Measurements from ENCODE around the gene ITGAE.

ITGAE gene

DNA sequence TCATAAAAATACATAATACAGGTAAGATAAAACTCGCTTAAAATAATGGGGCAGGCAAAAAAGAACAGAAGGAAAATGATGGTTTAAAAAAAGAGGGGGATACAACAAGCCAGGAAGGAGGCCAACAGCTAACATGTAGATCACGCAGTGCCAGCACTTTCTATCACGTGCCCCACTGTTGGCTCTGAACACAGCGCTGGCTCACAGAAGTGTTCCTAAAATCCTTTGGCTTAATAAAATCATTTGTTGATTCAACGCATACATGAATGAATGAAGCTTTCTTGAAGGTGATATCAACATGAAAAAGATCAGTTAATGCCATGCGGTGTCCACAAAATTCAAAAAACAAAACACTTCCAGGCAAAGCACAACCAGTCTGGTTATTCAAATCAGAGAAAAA lies 8.5 kb downstream of the ITGAE start:
- TF ChIP-seq GATA3 (IDR thresholded peaks at IDR 0.05; ENCODE audit: low read depth, low read length) (no peak), GATA2 (IDR thresholded peaks at IDR 0.05; ENCODE audit: low read depth, low read length) (no peak)

DNA sequence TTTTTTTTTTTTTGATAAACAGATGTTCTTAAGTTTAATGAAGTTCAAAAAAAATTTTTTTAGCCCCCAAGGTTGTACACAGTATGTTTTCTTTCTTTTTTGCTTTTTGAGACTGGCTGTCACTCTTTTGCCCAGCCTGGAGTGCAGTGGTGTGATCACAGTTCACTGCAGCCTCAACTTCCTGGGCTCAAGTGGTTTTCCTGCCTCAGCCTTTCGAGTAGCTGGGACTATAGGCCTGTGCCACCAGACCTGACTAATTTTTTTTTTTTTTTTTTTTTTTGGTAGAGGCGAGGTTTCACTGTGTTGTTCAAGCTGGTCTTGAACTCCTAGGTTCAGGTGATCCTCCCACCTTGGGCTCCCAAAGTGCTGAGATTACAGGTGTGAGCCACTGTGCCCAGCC lies 12.8 kb downstream of the ITGAE start:
- no peak for TF ChIP-seq GATA2 (IDR thresholded peaks at IDR 0.05; ENCODE audit: low read depth, low read length)
- no peak for TF ChIP-seq GATA3 (IDR thresholded peaks at IDR 0.05; ENCODE audit: low read depth, low read length)

DNA sequence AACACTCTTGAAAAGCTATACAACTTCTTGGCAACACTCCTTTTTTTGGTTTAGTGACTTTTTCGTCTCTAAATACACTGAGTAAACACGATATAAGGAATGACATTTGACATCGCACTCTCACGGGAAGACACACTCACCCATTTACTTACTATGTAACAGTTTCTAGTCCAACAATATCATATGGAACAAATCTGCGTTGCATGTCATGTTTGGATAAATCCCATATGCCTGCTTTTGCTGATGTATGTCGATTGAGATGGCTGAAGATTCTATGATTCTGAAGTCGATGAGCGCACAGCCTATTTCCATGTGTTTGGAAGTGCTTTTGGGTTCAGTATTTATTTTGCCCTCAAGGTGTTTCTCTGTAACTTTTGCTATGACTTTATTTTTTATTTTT lies 18.2 kb downstream of the ITGAE start:
- TF ChIP-seq GATA3 (IDR thresholded peaks at IDR 0.05; ENCODE audit: low read depth, low read length) (no peak), GATA2 (IDR thresholded peaks at IDR 0.05; ENCODE audit: low read depth, low read length) (no peak)

DNA sequence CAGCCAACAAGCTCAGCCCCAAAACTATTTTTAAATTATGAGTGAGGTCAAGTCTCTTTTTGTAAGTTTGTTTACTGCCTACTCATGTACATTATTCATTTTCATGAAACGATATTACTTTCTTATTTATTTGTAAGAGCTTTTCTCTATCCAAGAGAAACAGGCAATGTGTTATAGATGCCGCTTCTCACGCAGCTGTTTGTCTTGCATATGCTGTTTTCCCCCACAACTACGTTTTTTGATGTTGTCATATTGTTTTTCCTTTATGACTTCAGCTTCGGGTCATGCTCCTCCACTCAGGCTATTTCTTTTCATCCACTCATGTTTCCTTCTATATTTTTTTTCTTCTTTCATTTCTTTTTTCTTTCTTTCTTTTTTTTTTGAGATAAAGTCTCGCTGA lies 20.0 kb downstream of the ITGAE start:
- TF ChIP-seq GATA2 (IDR thresholded peaks at IDR 0.05; ENCODE audit: low read depth, low read length) = no peak
- TF ChIP-seq GATA3 (IDR thresholded peaks at IDR 0.05; ENCODE audit: low read depth, low read length) = no peak

DNA sequence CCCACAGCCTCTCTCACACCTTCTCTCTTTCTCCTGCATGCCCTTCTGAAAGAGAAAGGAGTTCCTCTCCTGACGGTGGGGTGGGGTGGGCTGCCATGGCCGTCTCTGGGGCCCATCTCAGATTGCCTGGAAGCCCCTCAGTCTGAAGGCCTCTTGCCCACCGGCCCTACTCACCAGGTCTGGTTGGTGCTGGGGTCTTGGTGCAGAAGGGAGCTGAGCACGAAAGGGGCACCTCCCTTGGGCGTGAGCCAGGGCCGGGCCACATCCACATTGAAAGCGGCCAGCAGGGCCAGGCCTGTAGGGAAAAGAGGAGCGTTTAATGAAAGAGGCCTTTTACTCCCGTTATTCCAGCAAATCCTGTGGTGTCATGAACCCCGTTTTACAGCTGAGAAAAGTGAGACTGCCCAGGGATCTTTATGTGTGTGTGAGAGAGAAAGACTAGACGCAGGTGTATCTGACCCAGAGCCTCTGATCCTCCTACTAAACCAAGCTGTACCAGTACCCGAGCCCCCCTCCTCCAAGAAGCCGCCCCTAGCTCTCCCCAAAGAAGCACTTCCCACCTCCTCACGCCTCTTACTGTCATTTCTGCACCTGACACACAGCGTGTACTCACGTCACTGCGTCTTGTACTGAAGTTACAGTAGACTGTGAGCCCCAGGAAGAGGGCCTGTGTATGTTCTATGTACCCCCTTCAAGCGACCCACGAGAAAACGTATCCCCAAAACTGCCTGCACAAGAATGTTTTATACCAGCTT lies 23.4 kb downstream of the ITGAE start:
- TF ChIP-seq GATA2 (IDR thresholded peaks at IDR 0.05; ENCODE audit: low read depth, low read length) = no peak
- no peak for TF ChIP-seq GATA3 (IDR thresholded peaks at IDR 0.05; ENCODE audit: low read depth, low read length)

DNA sequence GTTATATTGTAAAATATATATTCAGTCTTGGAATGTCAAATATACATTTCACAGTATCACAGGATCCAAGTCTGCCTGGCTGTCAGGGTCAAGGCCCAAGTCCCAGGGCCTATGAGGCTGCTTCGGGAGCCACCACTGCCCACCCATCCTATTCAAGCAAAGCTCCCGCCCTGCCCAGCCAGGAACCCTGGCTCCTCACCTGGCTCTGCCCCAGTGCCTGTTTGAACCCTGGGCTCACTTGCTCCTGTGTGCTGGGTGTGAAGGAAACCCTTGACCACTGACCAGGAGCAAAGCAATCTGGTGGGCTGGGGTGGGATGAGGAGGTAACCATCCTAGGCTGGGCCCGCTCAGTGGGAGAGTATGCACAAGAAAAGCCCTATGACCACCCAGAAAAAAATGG lies 27.0 kb downstream of the ITGAE start:
- TF ChIP-seq GATA2 (IDR thresholded peaks at IDR 0.05; ENCODE audit: low read depth, low read length) (no peak), GATA3 (IDR thresholded peaks at IDR 0.05; ENCODE audit: low read depth, low read length) (no peak)

DNA sequence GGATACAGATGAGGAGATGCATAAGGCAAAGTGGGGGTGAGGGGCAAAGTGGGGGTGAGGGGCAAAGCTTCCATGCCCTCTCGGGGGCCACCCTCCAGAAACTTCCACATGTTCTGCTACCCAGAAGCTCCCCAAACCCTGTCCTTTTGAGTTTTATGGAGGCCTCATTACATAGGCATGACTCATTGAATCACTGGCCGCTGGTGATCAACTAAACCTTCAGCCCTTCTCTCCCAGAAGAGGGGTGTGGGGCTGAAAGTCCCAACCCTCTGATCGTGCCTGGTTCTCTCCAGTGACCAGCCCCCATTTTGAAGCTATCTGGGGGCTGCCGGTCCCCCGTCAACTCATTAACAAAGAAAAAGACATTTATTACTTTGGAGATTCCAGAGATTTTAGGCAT lies 27.5 kb downstream of the ITGAE start:
- TF ChIP-seq GATA3 (IDR thresholded peaks at IDR 0.05; ENCODE audit: low read depth, low read length) (no peak), GATA2 (IDR thresholded peaks at IDR 0.05; ENCODE audit: low read depth, low read length) (no peak)

DNA sequence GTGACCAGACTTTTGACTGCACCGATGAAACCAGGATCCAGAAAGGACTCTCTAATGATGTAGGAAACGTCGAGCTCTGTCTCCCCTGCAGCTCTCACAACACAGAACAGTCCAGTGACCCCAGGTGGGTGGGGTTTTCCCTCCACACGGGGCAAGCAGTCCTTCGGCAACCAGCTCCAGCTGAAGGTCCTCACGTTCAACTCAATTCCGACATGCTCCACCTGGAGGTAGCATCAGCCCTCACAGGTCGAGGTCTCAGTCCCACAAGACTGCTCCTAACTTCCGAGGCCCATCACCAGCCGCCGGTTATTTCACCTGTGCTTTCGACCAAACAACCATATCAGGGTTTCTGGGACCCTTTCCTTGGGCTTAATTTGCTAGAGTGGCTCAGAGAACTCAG lies 28.2 kb downstream of the ITGAE start:
- TF ChIP-seq GATA3 (IDR thresholded peaks at IDR 0.05; ENCODE audit: low read depth, low read length) (no peak), GATA2 (IDR thresholded peaks at IDR 0.05; ENCODE audit: low read depth, low read length) (no peak)

DNA sequence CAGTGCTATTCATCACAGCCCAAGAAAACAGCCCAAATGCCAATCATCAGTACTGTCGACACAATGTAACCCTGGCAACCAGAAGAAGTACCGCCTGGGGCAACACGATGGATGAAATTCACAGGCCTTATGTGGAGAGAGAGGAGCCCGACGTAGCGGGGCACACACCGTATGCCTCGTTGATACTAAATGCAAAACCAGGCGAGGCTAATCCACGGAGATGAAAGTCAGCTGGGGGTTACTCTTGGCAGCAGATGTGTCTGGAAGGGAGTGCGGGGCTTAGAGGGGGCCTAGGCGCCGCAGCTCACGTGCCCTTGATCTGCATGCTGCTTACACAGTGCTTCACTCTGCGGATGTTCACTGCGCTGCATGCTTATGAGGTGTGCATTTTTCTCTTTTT lies 29.8 kb downstream of the ITGAE start:
- TF ChIP-seq GATA2 (IDR thresholded peaks at IDR 0.05; ENCODE audit: low read depth, low read length) (no peak), GATA3 (IDR thresholded peaks at IDR 0.05; ENCODE audit: low read depth, low read length) (no peak)

DNA sequence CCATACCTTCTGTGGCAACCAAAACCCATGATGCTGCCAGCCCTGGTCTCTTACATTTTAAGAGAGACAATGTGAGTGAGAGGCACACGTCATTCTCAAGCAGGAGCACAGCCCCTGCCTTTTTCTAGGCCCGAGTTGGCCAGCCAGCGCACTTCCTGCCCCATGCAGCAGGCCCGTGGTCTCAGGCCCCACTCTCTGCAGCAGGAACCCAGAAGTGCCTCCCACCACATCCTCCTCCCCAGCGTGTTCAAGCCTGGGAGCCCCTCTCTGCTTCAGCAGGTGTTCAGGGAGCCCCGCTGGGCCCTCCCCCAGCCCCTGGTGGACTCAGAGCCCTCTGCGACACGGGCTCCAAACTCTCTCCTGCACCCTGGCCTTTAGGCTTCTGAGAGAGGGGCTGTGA lies 30.5 kb downstream of the ITGAE start:
- TF ChIP-seq GATA2 (IDR thresholded peaks at IDR 0.05; ENCODE audit: low read depth, low read length) (no peak), GATA3 (IDR thresholded peaks at IDR 0.05; ENCODE audit: low read depth, low read length) (no peak)

DNA sequence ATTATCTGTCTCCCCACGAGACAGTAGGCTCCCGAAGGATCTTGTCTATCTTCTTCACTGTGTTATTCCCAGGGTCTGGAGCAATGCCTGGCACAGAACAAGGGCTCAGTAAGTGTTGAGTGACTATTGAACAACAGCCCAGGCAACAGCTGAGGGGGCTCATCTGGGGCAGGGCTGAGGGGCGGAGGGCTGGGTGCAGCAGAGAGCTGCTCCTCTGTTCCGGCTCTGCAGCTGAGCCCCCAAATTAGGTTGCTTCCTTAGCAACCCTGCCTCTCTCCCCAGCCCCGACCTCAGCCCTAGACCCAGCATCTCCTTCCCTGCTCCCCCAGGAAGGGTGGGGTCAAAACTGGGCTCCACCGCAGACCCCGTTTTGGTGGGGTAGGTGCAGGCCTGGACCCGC lies 32.2 kb downstream of the ITGAE start:
- no peak for TF ChIP-seq GATA3 (IDR thresholded peaks at IDR 0.05; ENCODE audit: low read depth, low read length)
- TF ChIP-seq GATA2 (IDR thresholded peaks at IDR 0.05; ENCODE audit: low read depth, low read length) = no peak

DNA sequence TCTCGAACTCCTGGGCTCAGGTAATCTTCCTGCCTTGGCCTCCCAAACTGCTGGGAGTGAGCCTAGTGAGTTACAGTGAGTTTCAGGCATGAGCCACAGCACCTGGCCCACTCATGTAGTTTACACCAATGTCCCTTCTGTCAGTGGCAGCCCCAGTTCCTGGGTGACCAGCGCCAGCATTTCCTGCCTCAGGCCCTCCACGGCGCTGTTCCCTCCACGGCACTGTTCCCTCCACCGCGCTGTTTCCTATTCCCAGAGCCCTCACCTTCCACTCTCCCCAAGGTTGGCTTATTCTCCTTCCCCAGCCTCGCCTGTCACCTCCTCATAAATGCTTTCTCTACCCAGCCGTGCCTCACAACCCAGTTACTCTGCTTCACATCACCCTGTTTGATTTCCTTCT lies 32.6 kb downstream of the ITGAE start:
- TF ChIP-seq GATA3 (IDR thresholded peaks at IDR 0.05; ENCODE audit: low read depth, low read length) (no peak), GATA2 (IDR thresholded peaks at IDR 0.05; ENCODE audit: low read depth, low read length) (no peak)

DNA sequence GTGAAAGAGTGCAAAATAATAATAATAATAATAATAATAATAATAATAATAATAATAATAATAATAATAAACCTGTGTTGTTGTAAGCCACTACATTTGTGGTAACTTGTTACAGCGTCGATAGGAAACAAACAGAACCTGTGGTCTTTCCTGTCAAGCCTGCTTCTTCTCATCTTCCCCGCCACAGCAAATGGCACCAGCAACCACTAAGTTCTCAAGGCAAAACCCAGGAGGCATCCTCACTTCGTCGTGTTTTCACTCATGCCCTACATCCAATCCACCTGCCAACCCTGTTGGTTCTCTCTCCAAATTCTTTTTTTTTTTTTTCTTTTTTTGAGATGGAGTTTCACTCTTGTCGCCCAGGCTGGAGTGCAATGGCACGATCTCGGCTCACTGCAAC lies 34.2 kb downstream of the ITGAE start:
- TF ChIP-seq GATA2 (IDR thresholded peaks at IDR 0.05; ENCODE audit: low read depth, low read length) (no peak), GATA3 (IDR thresholded peaks at IDR 0.05; ENCODE audit: low read depth, low read length) (no peak)

DNA sequence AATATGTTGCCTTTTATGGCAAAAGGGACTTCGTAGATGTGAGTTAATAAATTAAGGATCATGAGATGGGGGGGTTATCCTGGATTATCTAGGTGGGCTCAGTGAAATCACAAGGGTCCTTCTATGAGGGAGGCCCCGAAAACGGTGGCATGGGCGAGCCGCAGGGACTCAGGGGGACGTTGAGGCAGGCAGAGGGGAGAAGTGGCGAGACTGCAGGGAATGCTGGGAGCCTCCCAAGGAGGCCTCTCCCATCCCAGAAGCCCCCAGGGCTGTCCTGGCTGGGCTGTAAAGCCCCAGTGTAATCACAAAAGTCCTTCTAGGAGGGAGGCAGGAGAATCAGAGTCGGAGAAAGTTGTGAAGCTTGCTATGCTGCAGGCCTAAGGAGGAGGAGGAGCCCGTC lies 35.0 kb downstream of the ITGAE start:
- TF ChIP-seq GATA3 (IDR thresholded peaks at IDR 0.05; ENCODE audit: low read depth, low read length) (no peak), GATA2 (IDR thresholded peaks at IDR 0.05; ENCODE audit: low read depth, low read length) (no peak)

DNA sequence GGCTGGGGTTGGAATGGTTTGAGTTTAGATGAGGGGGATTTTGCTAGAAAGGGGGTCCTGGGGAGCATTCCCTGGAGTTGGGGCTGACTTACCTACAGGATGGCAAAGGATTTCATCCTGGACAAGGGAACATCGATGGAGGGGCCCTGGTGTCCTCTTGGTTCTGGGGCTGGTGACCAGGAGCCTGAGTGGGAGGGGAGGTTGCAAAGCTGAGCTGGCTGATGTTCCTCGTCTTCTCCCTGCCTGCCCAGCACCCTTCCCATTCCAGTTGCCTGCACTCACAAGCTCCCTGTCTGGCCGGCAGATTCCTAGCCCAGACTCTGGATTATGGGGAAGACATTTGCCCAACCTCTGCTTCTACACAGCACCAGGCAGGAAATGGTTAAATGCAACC lies 37.2 kb downstream of the ITGAE start:
- TF ChIP-seq GATA2 (IDR thresholded peaks at IDR 0.05; ENCODE audit: low read depth, low read length) (no peak), GATA3 (IDR thresholded peaks at IDR 0.05; ENCODE audit: low read depth, low read length) (no peak)
